K562 (cell line): ENCODE results near the gene STUM. TPM values are rescaled to one million over a fixed set of nuclear protein-coding genes. Genes with fewer than 3 reads are reported as not detected.

Experiments
- ATAC-seq: fragments of 200-7000 bp; cut with Tn5 transposase; 3 replicates; pipeline ENCODE4 v1.9.1; 2020; ENCODE audit warnings: moderate library complexity
- BruUV-seq: library from RNA; stranded (reverse); fragments of 400-500 nt; replicated peaks from 2 replicates; lab custom pipeline; 2021; lab: Mats Ljungman, UMichigan
- CTCF ChIA-PET: fragments of 300-600 bp; formaldehyde crosslinking; extraction: SDS; loops from one replicate; lab custom pipeline; 2021; ENCODE audit warnings: low intra/inter-chr PET ratio; lab: Yijun Ruan, JAX
- POLR2A ChIA-PET: fragments of 300-600, 350-650 bp; sonication (Branson Sonifier 250); formaldehyde crosslinking; extraction: SDS; loops from one replicate; lab custom pipeline; 2021; ENCODE audit warnings: antibody characterized with exemption, inconsistent platforms; lab: Yijun Ruan, JAX
- DNase-seq, 4 experiments: peaks; one replicate each; pipeline versions ENCODE4 v3.0.0 to v3.0.0-alpha.2; 2011 to 2018; ENCODE audit warnings: low spot score in 3 of 4, mixed read lengths in 3 of 4; ENCODE audit errors: extremely low read depth in 1 of 4
- FAIRE-seq: peaks from 2 replicates; lab custom pipeline; 2011; peaks lifted over from hg19 to GRCh38; lab: Jason Lieb, UNC
- H2AFZ ChIP-seq: 2 replicates; pipeline ENCODE4 v1.6.0; 2011; ENCODE audit warnings: low read depth, low read length, control low read depth, inconsistent platforms
- H3K27ac ChIP-seq: fragments of 200-600 bp; 3 replicates; pipeline ENCODE4 v1.8.0; 2011; ENCODE audit warnings: low read depth, mild to moderate bottlenecking, control low read depth, inconsistent platforms, low read length, moderate library complexity, mixed read lengths; ENCODE audit errors: extremely low read depth
- H3K27me3 ChIP-seq, 2 experiments: fragments of 300-600 bp in 1 of 2; 2 replicates in 1 of 2; 3 replicates in 1 of 2; pipeline versions ENCODE4 v1.6.0 to v1.8.0; 2011; ENCODE audit warnings: inconsistent platforms in 2 of 2, low read length in 2 of 2, mild to moderate bottlenecking in 1 of 2, mixed read lengths in 1 of 2, moderate library complexity in 1 of 2; ENCODE audit not compliant: control insufficient read depth in 2 of 2, insufficient read depth in 2 of 2
- H3K36me3 ChIP-seq: fragments of 300-600 bp; 3 replicates; pipeline ENCODE4 v1.8.0; 2011; ENCODE audit warnings: mild to moderate bottlenecking, low read length, inconsistent platforms; ENCODE audit not compliant: control insufficient read depth, insufficient read depth
- H3K4me1 ChIP-seq, 2 experiments: fragments of 200-600 bp in 1 of 2; replicated peaks in 1 of 2; 2 replicates in 1 of 2; 3 replicates in 1 of 2; pipeline versions ENCODE4 v1.5.1 to v1.8.0; 2011; ENCODE audit warnings: inconsistent platforms in 2 of 2, low read length in 2 of 2, mild to moderate bottlenecking in 1 of 2, mixed read lengths in 1 of 2, moderate library complexity in 1 of 2; ENCODE audit not compliant: control insufficient read depth in 2 of 2, insufficient read depth in 2 of 2
- H3K4me2 ChIP-seq: 2 replicates; pipeline ENCODE4 v1.6.1; 2011; ENCODE audit warnings: low read length, control low read depth, inconsistent platforms, mixed read lengths; ENCODE audit not compliant: insufficient read depth
- H3K4me3 ChIP-seq: fragments of 200-600 bp; sonication (generic), shearing (Covaris generic); 2 replicates; pipeline ENCODE4 v1.5.1; 2016; ENCODE audit warnings: control low read depth, inconsistent platforms
- H3K79me2 ChIP-seq: fragments of 200-600 bp; 3 replicates; pipeline ENCODE4 v1.8.0; 2011; ENCODE audit warnings: low read length, inconsistent platforms; ENCODE audit not compliant: control insufficient read depth, insufficient read depth
- H3K9ac ChIP-seq, 2 experiments: 2 replicates each; pipeline versions ENCODE4 v1.6.0 to v1.6.1; 2011; ENCODE audit warnings: low read depth in 2 of 2, low read length in 2 of 2, control low read depth in 1 of 2, inconsistent platforms in 1 of 2, mild to moderate bottlenecking in 1 of 2, mixed read lengths in 1 of 2; ENCODE audit not compliant: insufficient read depth in 1 of 2
- H3K9me1 ChIP-seq: one replicate; pipeline ENCODE4 v1.6.0; 2011; ENCODE audit warnings: inconsistent platforms, mild to moderate bottlenecking, low read length, moderate library complexity; ENCODE audit not compliant: control insufficient read depth, insufficient read depth
- H3K9me3 ChIP-seq: replicated peaks from 2 replicates; pipeline ENCODE4 v1.5.1; 2011; ENCODE audit warnings: low read depth, low read length, inconsistent platforms; ENCODE audit not compliant: control insufficient read depth, insufficient read depth
- H4K20me1 ChIP-seq: replicated peaks from 2 replicates; pipeline ENCODE4 v1.6.1; 2011; ENCODE audit warnings: low read length, inconsistent platforms, mixed read lengths; ENCODE audit not compliant: control insufficient read depth, insufficient read depth
- ETV1 ChIP-seq: fragments of 450-650 bp; conservative IDR thresholded peaks from 2 replicates; pipeline ENCODE4 v1.6.1; 2016; ENCODE audit warnings: missing genetic modification characterization, control low read depth, low read depth, missing compliant biosample characterization
- FOXP4 ChIP-seq: sonication (generic); formaldehyde crosslinking; IDR thresholded peaks from 2 replicates; pipeline ENCODE4 v1.8.0; 2022; ENCODE audit warnings: mild to moderate bottlenecking, missing genetic modification reagents, borderline replicate concordance
- MTA2 ChIP-seq: fragments of 450-650 bp; IDR thresholded peaks from 2 replicates; pipeline ENCODE4 v1.6.1; 2016; ENCODE audit warnings: low read depth
- TBL1XR1 ChIP-seq, 2 experiments: IDR thresholded peaks; 2 replicates each; pipeline ENCODE4 v1.6.1; 2012; ENCODE audit warnings: improper control_type of control experiment in 2 of 2, low read length in 2 of 2, mild to moderate bottlenecking in 1 of 2
- THAP12 ChIP-seq: fragments of 250-450 bp; sonication (Bioruptor Pico); IDR thresholded peaks from 2 replicates; pipeline ENCODE4 v1.9.0; 2021; ENCODE audit warnings: mild to moderate bottlenecking, inconsistent platforms
- ZNF165 ChIP-seq: fragments of 250-450 bp; sonication (Bioruptor Pico); IDR thresholded peaks from 2 replicates; pipeline ENCODE4 v1.4.0; 2020; ENCODE audit warnings: borderline replicate concordance
- ZNF583 ChIP-seq: fragments of 250-450 bp; sonication (Bioruptor Pico); IDR thresholded peaks from 2 replicates; pipeline ENCODE4 v1.4.0; 2020
- WGBS: fragments of 100-300 bp; shearing (Covaris generic); methylation state at CpG from one replicate; pipeline ENCODE4 v1.1.6; 2016; ENCODE audit warnings: low coverage, mixed read lengths; ENCODE audit not compliant: insufficient coverage; ENCODE audit errors: missing lambda C conversion rate; 5-methylcytosine and 5-hydroxymethylcytosine counted together
- in situ Hi-C: fragments of 300-500 bp; cut with MboI; formaldehyde crosslinking; loops from 4 replicates; pipeline ENCODE4 v1.15.0; 2018; ENCODE audit warnings: inconsistent platforms, mixed read lengths
- intact Hi-C: fragments of 100-400 bp; cut with micrococcal nuclease; formaldehyde crosslinking; loops from 2 replicates; pipeline ENCODE4 v1.14.2; 2022
- polyA plus RNA-seq, 8 experiments: library from polyadenylated mRNA; depleted of rRNA in 4 of 8; stranded (reverse) in 5 of 8; unstranded in 3 of 8; fragments of >200 nt; fragmentation: Nextera tagmentation in 2 of 8; fragmentation: Illumina TruSeq in 1 of 8; extraction: Ambion mirVana in 2 of 8; extraction: Trizol in 1 of 8; gene quantifications; 2 replicates each; pipeline versions ENCODE4 v1.2.1 to v1.2.3, GENCODE V29; 2011 to 2014; ENCODE audit warnings: inconsistent platforms in 1 of 8, missing spikeins in 1 of 8
- total RNA-seq, 7 experiments: library from RNA; depleted of rRNA in 6 of 7; stranded (reverse); fragments of >200 nt in 6 of 7; fragmentation: Illumina TruSeq in 2 of 7; extraction: Trizol in 2 of 7; gene quantifications; 2 replicates each; pipeline versions ENCODE4 v1.2.1 to v1.2.3, GENCODE V29; 2011 to 2021; ENCODE audit warnings: low replicate concordance in 1 of 7
- TF ChIP-seq, protein P1 (sequence below): fragments of 450-650 bp; IDR thresholded peaks from 2 replicates; pipeline ENCODE4 v1.6.1; 2016
- TF ChIP-seq, protein P2 (sequence below): fragments of 250-450 bp; sonication (Bioruptor Pico); IDR thresholded peaks from 2 replicates; pipeline ENCODE4 v1.4.0; 2020; ENCODE audit warnings: mild to moderate bottlenecking, moderate library complexity, borderline replicate concordance
- TF ChIP-seq, protein P3 (sequence below): sonication (generic); formaldehyde crosslinking; IDR thresholded peaks from 2 replicates; pipeline ENCODE4 v1.8.0; 2022; ENCODE audit warnings: missing genetic modification reagents, mild to moderate bottlenecking, borderline replicate concordance

Gene STUM
- total and polyA plus RNA-seq, 9 of the 15 experiments (the other 6 are each of a cell fraction or from before 2014, with no cell fraction given) = not detected

- peaks cover 0 to 17% of the 10 kb centered on the region in 2 experiments; a peak in 2 of 5 replicates for H3K4me1 ChIP-seq
- ChIA-PET CTCF (interaction anchor here (0.8 to 3.6 kb wide), 4 partner anchors 194 to 1881 kb away, joined by 3 to 32 read pairs (median 4); no protein-coding TSS in a partner anchor), POLR2A (interaction anchor here (0.6 to 1.0 kb wide), 2 partner anchors 277 to 323 kb away, joined by 3 read pairs; no protein-coding TSS in a partner anchor)
- H4K20me1 ChIP-seq = 0 out of 2 replicates have a peak, but pooled peaks cover 15% of the 10 kb centered on the region
- no peaks in the 10 kb centered on the region for H3K79me2 ChIP-seq
- WGBS = 2% methylated on average over 6 of the region's 6 CpGs
- intact Hi-C loops (loop anchor here (1.0 kb wide), 2 partner anchors 194 to 803 kb away; no protein-coding TSS in a partner anchor), in situ Hi-C loops (loop anchor here (10.0 kb wide), 2 partner anchors 801 to 1321 kb away; no protein-coding TSS in a partner anchor)
- H3K4me2 ChIP-seq = no peak overlapping the region
- no peaks in the 10 kb centered on the region for H3K36me3 ChIP-seq
- no peaks in the 10 kb centered on the region for H3K9me1 ChIP-seq
- no peaks in the 10 kb centered on the region for H3K9me3 ChIP-seq
- no peak overlapping the region for H3K9ac ChIP-seq
- H2AFZ ChIP-seq = no peak overlapping the region
- ATAC-seq (peak; percentile 94), FAIRE-seq (peak; percentile 69), DNase-seq (peak; percentile 83 to 87 (median 84))
- H3K27me3 ChIP-seq = peaks cover 22 to 79% of the 10 kb centered on the region in 2 experiments
- H3K27ac ChIP-seq = no peak overlapping the region
- BruUV-seq = no TSS peak
- no peak overlapping the region for H3K4me3 ChIP-seq
- TF ChIP-seq TBL1XR1 (IDR thresholded peaks at IDR 0.05; ENCODE audit: low read length in 2 of 2) (no peak), THAP12 (CRISPR knock-in tag) (no peak), ZNF583 (0 out of 2 replicates have a peak, but pooled peaks have one; percentile 63), FOXP4 (CRISPR knock-in tag) (no peak), MTA2 (no peak), ETV1 (tag) (no peak), ZNF165 (CRISPR knock-in tag) (0 out of 2 replicates have a peak, but pooled peaks have one; percentile 52)
- TF ChIP-seq, protein P1, sequence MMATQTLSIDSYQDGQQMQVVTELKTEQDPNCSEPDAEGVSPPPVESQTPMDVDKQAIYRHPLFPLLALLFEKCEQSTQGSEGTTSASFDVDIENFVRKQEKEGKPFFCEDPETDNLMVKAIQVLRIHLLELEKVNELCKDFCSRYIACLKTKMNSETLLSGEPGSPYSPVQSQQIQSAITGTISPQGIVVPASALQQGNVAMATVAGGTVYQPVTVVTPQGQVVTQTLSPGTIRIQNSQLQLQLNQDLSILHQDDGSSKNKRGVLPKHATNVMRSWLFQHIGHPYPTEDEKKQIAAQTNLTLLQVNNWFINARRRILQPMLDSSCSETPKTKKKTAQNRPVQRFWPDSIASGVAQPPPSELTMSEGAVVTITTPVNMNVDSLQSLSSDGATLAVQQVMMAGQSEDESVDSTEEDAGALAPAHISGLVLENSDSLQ = no peak
- TF ChIP-seq, protein P2, sequence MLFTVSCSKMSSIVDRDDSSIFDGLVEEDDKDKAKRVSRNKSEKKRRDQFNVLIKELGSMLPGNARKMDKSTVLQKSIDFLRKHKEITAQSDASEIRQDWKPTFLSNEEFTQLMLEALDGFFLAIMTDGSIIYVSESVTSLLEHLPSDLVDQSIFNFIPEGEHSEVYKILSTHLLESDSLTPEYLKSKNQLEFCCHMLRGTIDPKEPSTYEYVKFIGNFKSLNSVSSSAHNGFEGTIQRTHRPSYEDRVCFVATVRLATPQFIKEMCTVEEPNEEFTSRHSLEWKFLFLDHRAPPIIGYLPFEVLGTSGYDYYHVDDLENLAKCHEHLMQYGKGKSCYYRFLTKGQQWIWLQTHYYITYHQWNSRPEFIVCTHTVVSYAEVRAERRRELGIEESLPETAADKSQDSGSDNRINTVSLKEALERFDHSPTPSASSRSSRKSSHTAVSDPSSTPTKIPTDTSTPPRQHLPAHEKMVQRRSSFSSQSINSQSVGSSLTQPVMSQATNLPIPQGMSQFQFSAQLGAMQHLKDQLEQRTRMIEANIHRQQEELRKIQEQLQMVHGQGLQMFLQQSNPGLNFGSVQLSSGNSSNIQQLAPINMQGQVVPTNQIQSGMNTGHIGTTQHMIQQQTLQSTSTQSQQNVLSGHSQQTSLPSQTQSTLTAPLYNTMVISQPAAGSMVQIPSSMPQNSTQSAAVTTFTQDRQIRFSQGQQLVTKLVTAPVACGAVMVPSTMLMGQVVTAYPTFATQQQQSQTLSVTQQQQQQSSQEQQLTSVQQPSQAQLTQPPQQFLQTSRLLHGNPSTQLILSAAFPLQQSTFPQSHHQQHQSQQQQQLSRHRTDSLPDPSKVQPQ (CRISPR knock-in tag) = no peak
- TF ChIP-seq, protein P3, sequence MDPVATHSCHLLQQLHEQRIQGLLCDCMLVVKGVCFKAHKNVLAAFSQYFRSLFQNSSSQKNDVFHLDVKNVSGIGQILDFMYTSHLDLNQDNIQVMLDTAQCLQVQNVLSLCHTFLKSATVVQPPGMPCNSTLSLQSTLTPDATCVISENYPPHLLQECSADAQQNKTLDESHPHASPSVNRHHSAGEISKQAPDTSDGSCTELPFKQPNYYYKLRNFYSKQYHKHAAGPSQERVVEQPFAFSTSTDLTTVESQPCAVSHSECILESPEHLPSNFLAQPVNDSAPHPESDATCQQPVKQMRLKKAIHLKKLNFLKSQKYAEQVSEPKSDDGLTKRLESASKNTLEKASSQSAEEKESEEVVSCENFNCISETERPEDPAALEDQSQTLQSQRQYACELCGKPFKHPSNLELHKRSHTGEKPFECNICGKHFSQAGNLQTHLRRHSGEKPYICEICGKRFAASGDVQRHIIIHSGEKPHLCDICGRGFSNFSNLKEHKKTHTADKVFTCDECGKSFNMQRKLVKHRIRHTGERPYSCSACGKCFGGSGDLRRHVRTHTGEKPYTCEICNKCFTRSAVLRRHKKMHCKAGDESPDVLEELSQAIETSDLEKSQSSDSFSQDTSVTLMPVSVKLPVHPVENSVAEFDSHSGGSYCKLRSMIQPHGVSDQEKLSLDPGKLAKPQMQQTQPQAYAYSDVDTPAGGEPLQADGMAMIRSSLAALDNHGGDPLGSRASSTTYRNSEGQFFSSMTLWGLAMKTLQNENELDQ (CRISPR knock-in tag) = peak; percentile 64; the same call in 1 of the 2 replicates
Observed at GRCh38 chr1:226634166-226634588, 85.6 kb downstream of the STUM start.
